Erythroblast (primary cell): ENCODE measurements around the gene GTF2IRD1.

Source experiments
- GATA1 ChIP-seq: IDR thresholded peaks from 2 replicates; pipeline ENCODE4 v1.6.1; 2011; ENCODE audit warnings: low read depth, mild to moderate bottlenecking, control low read depth, low read length, moderate library complexity
- POLR2A ChIP-seq: IDR thresholded peaks from 2 replicates; pipeline ENCODE4 v1.6.1; 2011; ENCODE audit warnings: mild to moderate bottlenecking, low read length

GRCh38 chr7:74599244-74599643, 145.5 kb downstream of the GTF2IRD1 start:
- TF ChIP-seq POLR2A (no peak), GATA1 (no peak)
